HEK293 (cell line): Measurements from ENCODE around the gene SH2D4B.

Experiments used
- CTCF ChIA-PET: fragments of 350-600 bp; formaldehyde crosslinking; extraction: SDS; loops from one replicate; lab custom pipeline; 2021; ENCODE audit warnings: antibody characterized with exemption; lab: Yijun Ruan, JAX
- POLR2A ChIA-PET: fragments of 300-600 bp; formaldehyde crosslinking; extraction: SDS; loops from one replicate; lab custom pipeline; 2020; ENCODE audit warnings: antibody characterized with exemption, inconsistent platforms; lab: Yijun Ruan, JAX
- H3K27ac ChIP-seq: fragments of 200-500 bp; sonication (Bioruptor generic); 2 replicates; pipeline ENCODE4 v1.5.1; 2014; ENCODE audit warnings: low read depth, low read length, control low read depth, inconsistent platforms; ENCODE audit errors: extremely low read depth
- H3K36me3 ChIP-seq, 2 experiments: fragments of 200-500 bp in 1 of 2; sonication (Bioruptor generic) in 1 of 2; 1 replicate in 1 of 2; 2 replicates in 1 of 2; pipeline ENCODE4 v1.5.1; 2014 to 2017; ENCODE audit warnings: inconsistent platforms in 2 of 2, low read length in 2 of 2; ENCODE audit not compliant: control insufficient read depth in 2 of 2, insufficient read depth in 1 of 2
- H3K4me1 ChIP-seq: fragments of 200-500 bp; sonication (Bioruptor generic); 2 replicates; pipeline ENCODE4 v1.5.1; 2014; ENCODE audit warnings: mild to moderate bottlenecking, low read length, inconsistent platforms; ENCODE audit not compliant: control insufficient read depth, insufficient read depth
- H3K4me3 ChIP-seq: 2 replicates; pipeline ENCODE4 v1.5.1; 2011; ENCODE audit warnings: low read depth, mild to moderate bottlenecking, control low read depth, low read length, moderate library complexity
- H3K9me3 ChIP-seq: fragments of 200-500 bp; sonication (Bioruptor generic); 2 replicates; pipeline ENCODE4 v1.5.1; 2014; ENCODE audit warnings: low read depth, low read length, inconsistent platforms; ENCODE audit not compliant: control insufficient read depth, insufficient read depth
- HIC1 ChIP-seq: fragments of 450-650 bp; formaldehyde crosslinking; IDR thresholded peaks from 2 replicates; pipeline ENCODE4 v1.5.1; 2016; ENCODE audit warnings: missing biosample characterization, missing genetic modification characterization
- HOXC10 ChIP-seq: sonication (generic); formaldehyde crosslinking; IDR thresholded peaks from 2 replicates; pipeline ENCODE4 v1.8.1; 2023; ENCODE audit warnings: mild to moderate bottlenecking, missing genetic modification reagents
- INSM2 ChIP-seq: fragments of 450-650 bp; formaldehyde crosslinking; IDR thresholded peaks from 2 replicates; pipeline ENCODE4 v1.5.1; 2016; ENCODE audit warnings: missing biosample characterization, missing genetic modification characterization
- KLF1 ChIP-seq: fragments of 450-650 bp; formaldehyde crosslinking; IDR thresholded peaks from 2 replicates; pipeline ENCODE4 v1.5.1; 2016; ENCODE audit warnings: missing biosample characterization, missing genetic modification characterization
- SCRT1 ChIP-seq: fragments of 450-650 bp; formaldehyde crosslinking; IDR thresholded peaks from 2 replicates; pipeline ENCODE4 v1.5.1; 2016; ENCODE audit warnings: missing biosample characterization, missing genetic modification characterization, borderline replicate concordance
- SETDB1 ChIP-seq: IDR thresholded peaks from one replicate; pipeline ENCODE4 v1.6.1; 2017; ENCODE audit warnings: mild to moderate bottlenecking, low read length, moderate library complexity, mixed read lengths; ENCODE audit not compliant: insufficient read length
- TCF7L2 ChIP-seq: IDR thresholded peaks from 2 replicates; pipeline ENCODE4 v1.6.1; 2011; ENCODE audit warnings: low read depth, mild to moderate bottlenecking, inconsistent platforms, low read length, moderate library complexity, borderline replicate concordance
- ZBTB10 ChIP-seq: fragments of 450-650 bp; formaldehyde crosslinking; IDR thresholded peaks from 2 replicates; pipeline ENCODE4 v1.5.1; 2016; ENCODE audit warnings: missing biosample characterization, missing genetic modification characterization
- ZFP41 ChIP-seq: fragments of 450-650 bp; formaldehyde crosslinking; IDR thresholded peaks from 2 replicates; pipeline ENCODE4 v1.5.1; 2016; ENCODE audit warnings: missing biosample characterization, missing genetic modification characterization, borderline replicate concordance
- ZNF155 ChIP-seq: fragments of 450-650 bp; formaldehyde crosslinking; IDR thresholded peaks from 2 replicates; pipeline ENCODE4 v1.5.1; 2016; ENCODE audit warnings: missing biosample characterization, missing genetic modification characterization
- ZNF19 ChIP-seq: fragments of 450-650 bp; formaldehyde crosslinking; IDR thresholded peaks from 2 replicates; pipeline ENCODE4; 2016; ENCODE audit warnings: missing biosample characterization, missing genetic modification characterization, low read depth
- ZNF335 ChIP-seq: fragments of 450-650 bp; formaldehyde crosslinking; conservative IDR thresholded peaks from 2 replicates; pipeline ENCODE4 v1.5.1; 2016; ENCODE audit warnings: missing biosample characterization, missing genetic modification characterization
- ZNF354C ChIP-seq: fragments of 450-650 bp; formaldehyde crosslinking; IDR thresholded peaks from 2 replicates; pipeline ENCODE4 v1.5.1; 2016; ENCODE audit warnings: missing biosample characterization, missing genetic modification characterization, low read depth, borderline replicate concordance
- ZNF391 ChIP-seq: fragments of 450-650 bp; formaldehyde crosslinking; IDR thresholded peaks from 2 replicates; pipeline ENCODE4 v1.5.1; 2016; ENCODE audit warnings: low read depth, missing biosample characterization, missing genetic modification characterization, borderline replicate concordance
- ZNF416 ChIP-seq: fragments of 450-650 bp; formaldehyde crosslinking; IDR thresholded peaks from 2 replicates; pipeline ENCODE4 v1.5.1; 2016; ENCODE audit warnings: missing biosample characterization, missing genetic modification characterization
- ZNF514 ChIP-seq: fragments of 450-650 bp; formaldehyde crosslinking; IDR thresholded peaks from 2 replicates; pipeline ENCODE4 v1.5.1; 2016; ENCODE audit warnings: missing biosample characterization, missing genetic modification characterization
- ZNF580 ChIP-seq: fragments of 450-650 bp; formaldehyde crosslinking; IDR thresholded peaks from 2 replicates; pipeline ENCODE4 v1.5.1; 2016; ENCODE audit warnings: missing biosample characterization, missing genetic modification characterization
- ZNF654 ChIP-seq: fragments of 450-650 bp; formaldehyde crosslinking; IDR thresholded peaks from 2 replicates; pipeline ENCODE4 v1.5.1; 2016; ENCODE audit warnings: low read depth, missing biosample characterization, missing genetic modification characterization
- ZSCAN5A ChIP-seq: fragments of 450-650 bp; formaldehyde crosslinking; IDR thresholded peaks from 2 replicates; pipeline ENCODE4 v1.5.1; 2016; ENCODE audit warnings: missing biosample characterization, missing genetic modification characterization

The SH2D4B gene

GRCh38 chr10:80535671-80536360 lies 1.9 kb upstream of the SH2D4B start:
- Histone ChIP-seq H3K27ac (no peak overlapping the region), H3K4me1 (no peaks in the 10 kb centered on the region), H3K36me3 (no peaks in the 10 kb centered on the region), H3K4me3 (no peak overlapping the region), H3K9me3 (no peaks in the 10 kb centered on the region)
- ChIA-PET CTCF (no interaction called here), POLR2A (no interaction called here)
- TF ChIP-seq HOXC10 (CRISPR knock-in tag) (no peak), HIC1 (no peak), ZNF391 (no peak), ZNF354C (tag by site-specific recombination) (no peak), ZFP41 (no peak), ZNF580 (tag by site-specific recombination) (no peak), ZSCAN5A (no peak), ZNF514 (tag by site-specific recombination) (no peak), KLF1 (tag by site-specific recombination) (no peak), ZNF335 (tag by site-specific recombination) (no peak), ZNF155 (tag by site-specific recombination) (no peak)

GRCh38 chr10:80536361-80536835 lies 1.3 kb upstream of the SH2D4B start:
- Histone ChIP-seq H3K27ac (no peak overlapping the region), H3K36me3 (no peaks in the 10 kb centered on the region), H3K9me3 (no peaks in the 10 kb centered on the region)
- no peak for TF ChIP-seq ZNF354C (tag by site-specific recombination)
- TF ChIP-seq, all 188 proteins: peak for 0
- ChIA-PET CTCF (no interaction called here), POLR2A (no interaction called here)
- Histone ChIP-seq H3K4me1 (no peaks in the 10 kb centered on the region), H3K4me3 (no peak overlapping the region)

- ChIA-PET CTCF (no interaction called here), POLR2A (no interaction called here)
- Histone ChIP-seq H3K4me1 (no peaks in the 10 kb centered on the region), H3K27ac (no peak overlapping the region), H3K9me3 (no peaks in the 10 kb centered on the region), H3K36me3 (no peaks in the 10 kb centered on the region), H3K4me3 (no peak overlapping the region)
- TF ChIP-seq ZNF416 (tag by site-specific recombination) (no peak), ZNF654 (tag by site-specific recombination) (no peak), INSM2 (tag by site-specific recombination) (no peak), ZNF19 (tag by site-specific recombination) (no peak), SETDB1 (no peak), SCRT1 (tag by site-specific recombination) (no peak), ZBTB10 (tag by site-specific recombination) (no peak), TCF7L2 (no peak)
These were observed 491 bp upstream of the SH2D4B start for GRCh38 chr10:80537086-80537735.
